Measurements from ENCODE around the gene COL4A6. TPM values are rescaled to one million over a fixed set of nuclear protein-coding genes. Genes with fewer than 3 reads are reported as not detected.

COL4A6 gene
- total and polyA plus RNA-seq, 2 of the 8 experiments (the other 6 are each of a cell fraction or from before 2014, with no cell fraction given), result 5.9 to 11.8 TPM

DNA sequence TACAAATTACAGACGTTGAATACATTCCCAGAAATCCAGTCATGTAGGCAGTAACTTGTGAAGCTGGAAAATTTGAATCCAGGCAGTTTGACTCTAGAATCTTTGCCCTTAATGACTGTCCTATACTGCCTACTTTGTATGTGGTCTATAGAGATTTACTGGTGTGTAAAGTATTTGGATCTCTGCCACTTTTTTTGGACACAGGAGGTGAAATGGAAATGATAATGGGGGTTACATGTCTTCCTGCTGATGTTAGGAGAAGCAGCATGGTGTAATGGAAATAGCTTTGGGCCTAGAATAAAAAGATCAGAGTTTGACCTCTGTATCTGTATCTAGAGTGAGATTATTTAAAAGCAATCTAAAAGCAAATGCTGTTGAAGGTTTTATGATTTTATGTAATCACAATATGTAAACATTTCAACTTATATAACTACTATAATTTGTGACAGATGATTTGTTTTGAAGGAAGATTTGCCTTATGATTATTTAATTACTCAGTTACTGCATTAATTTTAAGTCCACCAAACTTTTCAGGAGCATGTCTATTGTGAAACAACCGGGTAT is 4.8 kb upstream of the COL4A6 start:
- Histone ChIP-seq H4K5ac (ENCODE audit: insufficient read length, low read depth, low read length) (no peak overlapping the region), H3K4me2 (ENCODE audit: insufficient read depth in 1 of 2, low read depth in 2 of 2, low read length in 2 of 2) (no peak overlapping the region; a peak in 1 of 4 replicates), H4K91ac (replicated peaks; ENCODE audit: insufficient read length, low read length) (no peak overlapping the region), H2AK5ac (ENCODE audit: low read depth, low read length) (no peak overlapping the region), H2AFZ (ENCODE audit: low read length) (no peak overlapping the region), H3K36me3 (ENCODE audit: control insufficient read depth in 2 of 4, insufficient read depth in 4 of 4, low read length in 3 of 4) (peaks cover 0 to 2% (median 0%) of the 10 kb centered on the region in 4 experiments; a peak in 1 of 8 replicates), H2BK5ac (ENCODE audit: low read depth, low read length) (no peak overlapping the region), H2BK12ac (ENCODE audit: low read depth, low read length) (no peak overlapping the region), H2BK15ac (ENCODE audit: low read length) (no peak overlapping the region), H3K18ac (ENCODE audit: extremely low read depth, low read length) (no peak overlapping the region), H3K9ac (replicated peaks in 1 of 4; ENCODE audit: extremely low read depth in 1 of 4, low read depth in 3 of 4, low read length in 3 of 4) (no peak overlapping the region), H3K79me1 (ENCODE audit: low read depth, low read length) (no peaks in the 10 kb centered on the region), H4K8ac (ENCODE audit: extremely low read depth, insufficient read depth, low read length) (no peak overlapping the region), H3K14ac (ENCODE audit: insufficient read length) (no peak overlapping the region), H3K4me1 (replicated peaks in 1 of 4; ENCODE audit: control insufficient read depth in 3 of 4, insufficient read depth in 4 of 4, low read length in 3 of 4) (peaks cover 0 to 3% (median 1%) of the 10 kb centered on the region in 4 experiments; a peak in 2 of 7 replicates), H3K27ac (ENCODE audit: low read depth, low read length) (no peak overlapping the region), H3K56ac (replicated peaks; ENCODE audit: insufficient read length, low read depth, low read length) (no peak overlapping the region), H3K4me3 (ENCODE audit: extremely low read depth in 1 of 4, insufficient read depth in 2 of 4, low read depth in 3 of 4, low read length in 4 of 4) (no peak overlapping the region), H3K23me2 (ENCODE audit: low read depth, low read length) (no peaks in the 10 kb centered on the region; the same call in 1 of the 2 replicates), H3K4ac (replicated peaks; ENCODE audit: insufficient read length, low read depth, low read length) (no peak overlapping the region), H3K27me3 (replicated peaks in 1 of 4; ENCODE audit: control insufficient read depth in 3 of 4, extremely low read depth in 1 of 4, insufficient read depth in 3 of 4, low read length in 3 of 4) (no peaks in the 10 kb centered on the region), H3K23ac (ENCODE audit: insufficient read length) (no peak overlapping the region), H3K79me2 (ENCODE audit: control insufficient read depth in 1 of 2, insufficient read depth in 2 of 2, low read length in 2 of 2) (peaks cover 0 to 53% of the 10 kb centered on the region in 2 experiments; a peak in 2 of 4 replicates), H3K9me3 (ENCODE audit: insufficient read depth in 2 of 2, low read depth in 1 of 2, low read length in 1 of 2) (no peaks in the 10 kb centered on the region; a peak in 1 of 4 replicates), H2BK20ac (ENCODE audit: low read length) (no peak overlapping the region), H2BK120ac (replicated peaks; ENCODE audit: low read depth, low read length) (no peak overlapping the region), H4K20me1 (replicated peaks in 1 of 2; ENCODE audit: control insufficient read depth in 1 of 2, insufficient read depth in 2 of 2, low read length in 2 of 2) (no peaks in the 10 kb centered on the region)
- CTCF ChIA-PET (ENCODE audit: partially characterized antibody), result no interaction called here
- no peak for DNase-seq (ENCODE audit: low read depth in 1 of 2, low spot score in 2 of 2)
- no peak for FAIRE-seq
- WGBS, 2 experiments (ENCODE audit: extremely low coverage in 1 of 2, insufficient coverage in 1 of 2, insufficient read length in 1 of 2, insufficient replicate concordance in 2 of 2, low coverage in 1 of 2, low lambda C conversion rate in 2 of 2, missing lambda C conversion rate in 1 of 2), result 88% methylated on average over 2 of the region's 2 CpGs; no CpG with 5 or more reads in 1 of the 2 experiments
- POLR2A ChIA-PET (ENCODE audit: partially characterized antibody), result no interaction called here
- TF ChIP-seq CHD1 (IDR thresholded peaks at IDR 0.05; ENCODE audit: low read depth, low read length) (no peak), KDM4A (IDR thresholded peaks at IDR 0.05; ENCODE audit: low read depth, low read length, severe bottlenecking) (no peak), JUN (IDR thresholded peaks at IDR 0.05; ENCODE audit: low read depth, low read length) (no peak), FOSL1 (IDR thresholded peaks at IDR 0.05; ENCODE audit: insufficient read depth, low read depth, low read length) (no peak), POLR2A (IDR thresholded peaks at IDR 0.05; ENCODE audit: control extremely low read depth in 1 of 2, low read depth in 2 of 2, low read length in 2 of 2) (no peak), RAD21 (IDR thresholded peaks at IDR 0.05 in 1 of 2, conservative IDR thresholded peaks at IDR 0.05 in 1 of 2; ENCODE audit: low read depth in 2 of 2, low read length in 2 of 2) (no peak), TEAD4 (IDR thresholded peaks at IDR 0.05; ENCODE audit: low read depth, low read length) (no peak), CBX8 (IDR thresholded peaks at IDR 0.05; ENCODE audit: borderline replicate concordance, low read depth, low read length) (no peak)

Data from H1 (cell line).